Activated B cell treated with CpG ODN at 0.5 μM for 24 hours (primary cell): ENCODE results near the gene CST7. TPM values are rescaled to one million over a fixed set of nuclear protein-coding genes. Genes with fewer than 3 reads are reported as not detected.

ENCODE experiments used
- ATAC-seq: fragments of 200-7000 bp; cut with Tn5 transposase; one replicate; pipeline ENCODE4 v1.10.0; 2021; ENCODE audit warnings: low read depth, mild to moderate bottlenecking, moderate library complexity
- CTCF ChIA-PET: fragments of 350-600 bp; sonication (Branson Sonifier 250); formaldehyde crosslinking; loops from one replicate; lab custom pipeline; 2021; ENCODE audit warnings: antibody characterized with exemption; lab: Charles Lee
- POLR2A ChIA-PET: fragments of 350-600 bp; sonication (Branson Sonifier 250); formaldehyde crosslinking; loops from one replicate; lab custom pipeline; 2021; ENCODE audit warnings: antibody characterized with exemption; lab: Charles Lee
- DNase-seq: peaks from one replicate; pipeline ENCODE4 v3.0.0; 2022
- H3K27ac Mint-ChIP-seq: one replicate; pipeline ENCODE4 v1.8.0; 2020; ENCODE audit warnings: mixed read lengths
- H3K27me3 Mint-ChIP-seq: one replicate; pipeline ENCODE4 v1.8.0; 2021; ENCODE audit warnings: mixed read lengths
- H3K36me3 Mint-ChIP-seq: one replicate; pipeline ENCODE4 v1.8.0; 2021; ENCODE audit warnings: low read depth, mixed read lengths
- H3K4me1 Mint-ChIP-seq: one replicate; pipeline ENCODE4 v1.8.0; 2021; ENCODE audit warnings: mixed read lengths
- H3K4me3 Mint-ChIP-seq: one replicate; pipeline ENCODE4 v1.8.0; 2020; ENCODE audit warnings: mild to moderate bottlenecking, mixed read lengths
- H3K9me3 Mint-ChIP-seq: one replicate; pipeline ENCODE4 v1.8.0; 2020; ENCODE audit warnings: mixed read lengths
- intact Hi-C: fragments of 100-400 bp; cut with micrococcal nuclease; formaldehyde crosslinking; loops from one replicate; pipeline ENCODE4 v1.15.1; 2024
- total RNA-seq: library from RNA; stranded (reverse); gene quantifications from 2 replicates; pipeline ENCODE4 v1.2.3, GENCODE V29; 2022
- TF ChIP-seq, protein P1 (sequence below): fragments of 200-600 bp; IDR thresholded peaks from one replicate; pipeline ENCODE4 v1.8.0; 2022; ENCODE audit warnings: antibody characterized with exemption, mild to moderate bottlenecking

CST7 gene
- total RNA-seq, 1 donor from 2014 or later = 1.0 TPM

DNA sequence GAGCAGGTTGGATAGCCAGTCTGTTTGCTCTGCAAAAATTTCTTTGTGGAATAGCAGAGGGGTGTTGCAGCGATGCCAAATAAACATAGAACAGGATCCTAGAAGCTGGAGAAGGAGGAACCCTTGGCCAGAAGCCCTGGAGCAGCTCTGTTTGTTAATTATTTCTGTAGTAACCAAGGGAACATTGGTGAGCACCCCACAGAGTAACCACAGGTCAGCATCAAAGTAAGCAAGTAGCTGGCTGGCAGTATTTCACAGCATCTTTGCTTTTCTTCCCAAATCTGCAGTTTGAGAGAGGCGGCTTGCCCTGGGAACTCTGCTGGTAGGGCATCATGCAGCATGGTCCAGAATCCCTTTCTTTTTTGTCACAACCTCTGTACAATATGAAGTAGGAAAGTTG is 56.2 kb downstream of the CST7 start:
- DNase-seq (no peak), ATAC-seq (no peak)
- TF ChIP-seq, protein P1, sequence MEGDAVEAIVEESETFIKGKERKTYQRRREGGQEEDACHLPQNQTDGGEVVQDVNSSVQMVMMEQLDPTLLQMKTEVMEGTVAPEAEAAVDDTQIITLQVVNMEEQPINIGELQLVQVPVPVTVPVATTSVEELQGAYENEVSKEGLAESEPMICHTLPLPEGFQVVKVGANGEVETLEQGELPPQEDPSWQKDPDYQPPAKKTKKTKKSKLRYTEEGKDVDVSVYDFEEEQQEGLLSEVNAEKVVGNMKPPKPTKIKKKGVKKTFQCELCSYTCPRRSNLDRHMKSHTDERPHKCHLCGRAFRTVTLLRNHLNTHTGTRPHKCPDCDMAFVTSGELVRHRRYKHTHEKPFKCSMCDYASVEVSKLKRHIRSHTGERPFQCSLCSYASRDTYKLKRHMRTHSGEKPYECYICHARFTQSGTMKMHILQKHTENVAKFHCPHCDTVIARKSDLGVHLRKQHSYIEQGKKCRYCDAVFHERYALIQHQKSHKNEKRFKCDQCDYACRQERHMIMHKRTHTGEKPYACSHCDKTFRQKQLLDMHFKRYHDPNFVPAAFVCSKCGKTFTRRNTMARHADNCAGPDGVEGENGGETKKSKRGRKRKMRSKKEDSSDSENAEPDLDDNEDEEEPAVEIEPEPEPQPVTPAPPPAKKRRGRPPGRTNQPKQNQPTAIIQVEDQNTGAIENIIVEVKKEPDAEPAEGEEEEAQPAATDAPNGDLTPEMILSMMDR = no peak
- Mint-ChIP-seq H3K36me3 (peaks cover 78% of the 10 kb centered on the region), H3K4me1 (no peaks in the 10 kb centered on the region), H3K27me3 (no peaks in the 10 kb centered on the region), H3K27ac (no peak overlapping the region), H3K4me3 (no peak overlapping the region), H3K9me3 (peaks cover 2% of the 10 kb centered on the region)
- intact Hi-C loops = no loop called here
- CTCF ChIA-PET = no interaction called here
- POLR2A ChIA-PET = no interaction called here

DNA sequence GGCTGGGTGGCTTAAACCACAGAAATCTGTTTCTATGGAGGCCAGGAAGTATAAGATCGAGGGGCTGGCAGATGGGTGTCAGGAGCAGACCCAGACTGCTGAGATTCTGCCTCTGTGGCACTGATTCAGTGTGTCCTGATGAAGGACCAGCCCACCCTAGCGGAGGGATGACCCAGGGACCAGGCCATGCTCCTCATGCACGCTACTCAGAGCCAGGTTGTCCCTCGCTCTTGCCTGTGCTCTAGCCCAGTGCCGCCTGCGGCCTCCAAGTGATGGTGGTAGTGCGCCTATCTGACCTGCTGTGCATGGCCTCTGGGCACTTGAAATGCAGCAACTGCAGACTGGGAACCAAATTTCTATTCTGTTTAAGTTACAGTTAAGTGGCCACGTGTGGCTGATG is 56.6 kb downstream of the CST7 start:
- H3K4me3 Mint-ChIP-seq = no peak overlapping the region
- no peaks in the 10 kb centered on the region for H3K27me3 Mint-ChIP-seq
- ChIA-PET POLR2A (no interaction called here), CTCF (no interaction called here)
- no peak overlapping the region for H3K27ac Mint-ChIP-seq
- H3K36me3 Mint-ChIP-seq = peaks cover 82% of the 10 kb centered on the region
- peaks cover 2% of the 10 kb centered on the region for H3K9me3 Mint-ChIP-seq
- DNase-seq (no peak), ATAC-seq (no peak)
- intact Hi-C loops = no loop called here
- H3K4me1 Mint-ChIP-seq = no peaks in the 10 kb centered on the region
- TF ChIP-seq, protein P1 = no peak

DNA sequence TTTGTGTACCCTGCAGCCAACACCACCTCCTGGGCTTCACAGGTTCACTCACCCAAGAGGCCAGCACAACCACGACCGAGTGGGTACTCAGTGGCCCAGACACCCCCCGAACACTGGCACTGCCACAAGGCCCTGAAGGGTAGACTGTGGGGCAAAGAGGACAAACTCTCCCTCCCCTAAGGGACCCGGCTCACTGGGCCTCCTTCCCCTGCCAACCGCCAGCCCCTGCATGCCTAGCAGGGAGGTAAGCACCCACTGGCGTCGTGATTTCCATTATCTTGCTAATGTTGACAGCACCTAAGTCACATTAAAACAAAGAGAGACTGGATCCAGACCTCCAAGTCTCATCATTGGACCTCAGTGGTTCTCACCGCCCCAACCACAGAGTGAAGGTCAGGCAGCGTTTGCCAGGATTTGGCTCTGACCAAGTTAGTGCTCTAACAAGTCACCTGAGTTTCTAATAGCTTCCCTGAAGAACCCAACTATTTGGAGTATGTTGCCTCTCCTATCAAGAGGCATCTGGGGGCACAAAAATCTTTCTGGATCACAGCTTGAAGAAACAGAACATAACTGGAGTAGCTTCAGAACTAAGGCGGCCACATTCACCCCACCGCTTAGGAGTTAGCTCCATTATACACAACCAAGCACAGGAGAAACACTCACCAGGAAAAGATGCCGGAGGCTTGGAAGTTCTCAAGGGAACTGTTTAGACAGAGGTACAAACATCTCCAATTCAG is 57.5 kb downstream of the CST7 start:
- H3K4me3 Mint-ChIP-seq = no peak overlapping the region
- no peaks in the 10 kb centered on the region for H3K27me3 Mint-ChIP-seq
- no peak for DNase-seq
- no peaks in the 10 kb centered on the region for H3K4me1 Mint-ChIP-seq
- H3K9me3 Mint-ChIP-seq = peaks cover 2% of the 10 kb centered on the region
- no peak for ATAC-seq
- CTCF ChIA-PET = no interaction called here
- POLR2A ChIA-PET = no interaction called here
- intact Hi-C loops = no loop called here
- no peak overlapping the region for H3K27ac Mint-ChIP-seq
- H3K36me3 Mint-ChIP-seq = peaks cover 91% of the 10 kb centered on the region
- TF ChIP-seq, protein P1 = no peak

DNA sequence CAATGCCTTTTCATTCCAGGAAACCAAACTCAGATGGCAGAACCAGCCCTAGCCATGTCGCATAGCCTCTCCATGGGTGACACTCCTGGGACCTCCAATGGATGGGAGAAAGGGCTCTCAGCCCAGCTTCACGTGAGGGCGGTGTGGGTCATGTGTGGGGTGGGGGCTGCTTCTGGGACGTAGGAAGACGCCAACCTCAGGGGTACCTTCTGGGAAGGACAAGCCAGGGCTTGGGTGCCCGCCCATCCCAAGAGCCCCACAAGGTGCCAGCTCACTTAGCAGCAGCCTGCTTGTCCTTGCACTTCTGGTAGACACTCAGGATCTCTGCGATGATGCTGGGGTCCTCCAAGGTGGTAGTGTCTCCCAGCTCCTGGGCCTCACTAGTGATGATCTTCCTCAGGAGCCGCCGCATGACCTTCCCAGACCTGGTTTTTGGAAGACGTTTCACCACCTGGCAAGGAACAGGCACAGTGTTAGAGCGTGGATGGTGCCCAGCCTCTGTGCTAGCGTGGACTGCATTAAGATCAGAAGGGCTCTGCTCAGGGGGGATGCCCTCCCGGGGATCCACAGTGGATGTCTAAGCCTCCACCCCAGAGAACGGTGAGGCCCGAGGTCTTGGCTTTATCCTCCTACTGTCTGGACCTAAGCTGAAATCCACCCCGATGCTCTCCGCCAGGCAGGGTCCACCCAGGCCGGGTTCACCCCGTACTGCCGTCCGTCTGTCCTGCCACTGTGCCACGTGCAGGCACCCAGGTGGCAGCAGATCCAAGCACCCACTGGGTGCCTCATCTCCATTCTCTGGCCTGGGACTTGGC is 58.6 kb downstream of the CST7 start:
- DNase-seq = no peak
- peaks cover 93% of the 10 kb centered on the region for H3K36me3 Mint-ChIP-seq

More for the DNA sequence above, 58.6 kb downstream of the CST7 start:
- Mint-ChIP-seq H3K27me3 (no peaks in the 10 kb centered on the region), H3K27ac (no peak overlapping the region), H3K4me1 (no peaks in the 10 kb centered on the region), H3K4me3 (no peak overlapping the region), H3K9me3 (peaks cover 2% of the 10 kb centered on the region)
- ChIA-PET CTCF (no interaction called here), POLR2A (no interaction called here)
- intact Hi-C loops = no loop called here
- no peak for ATAC-seq
- TF ChIP-seq, protein P1 = no peak
